ENCODE data around the gene ATP6V1G2. TPM values are rescaled to one million over a fixed set of nuclear protein-coding genes. Genes with fewer than 3 reads are reported as not detected.
"Not testable (repeated sequence)": the region's sequence is repeated elsewhere in the genome, so short reads cannot be mapped to it uniquely, and the experiment has no call there.

Gene ATP6V1G2
- total RNA-seq, 1 experiment from 2014 or later, result 0.13 TPM

- Histone ChIP-seq H3K4me3 (no peak overlapping the region), H3K4me1 (replicated peaks) (peaks cover 8% of the 10 kb centered on the region), H3K27me3 (replicated peaks) (no peaks in the 10 kb centered on the region), H3K36me3 (peaks cover 48% of the 10 kb centered on the region), H3K9me3 (replicated peaks) (no peaks in the 10 kb centered on the region), H3K27ac (no peak overlapping the region)
- no peak for DNase-seq (ENCODE audit: low read depth in 1 of 2, low spot score in 2 of 2)
These were observed 36.4 kb downstream of the ATP6V1G2 start for GRCh38 chr6:31510007-31510406.

- H3K27me3 ChIP-seq (replicated peaks); DNase-seq (ENCODE audit: low read depth in 1 of 2, low spot score in 2 of 2); H3K4me3 ChIP-seq; H3K27ac ChIP-seq; H3K4me1 ChIP-seq (replicated peaks); H3K9me3 ChIP-seq (replicated peaks): not testable (repeated sequence)
- H3K36me3 ChIP-seq, result peaks cover 48% of the 10 kb centered on the region
These were observed 37.4 kb downstream of the ATP6V1G2 start for GRCh38 chr6:31509036-31509435.

GRCh38 chr6:31502586-31502985, 43.8 kb downstream of the ATP6V1G2 start:
- Histone ChIP-seq H3K36me3 (peaks cover 31% of the 10 kb centered on the region), H3K27me3 (replicated peaks) (no peaks in the 10 kb centered on the region), H3K9me3 (replicated peaks) (no peaks in the 10 kb centered on the region), H3K4me3 (no peak overlapping the region), H3K27ac (no peak overlapping the region), H3K4me1 (replicated peaks) (peaks cover 5% of the 10 kb centered on the region; the same call in 1 of the 2 replicates)
- no peak for DNase-seq (ENCODE audit: low read depth in 1 of 2, low spot score in 2 of 2)

- DNase-seq (ENCODE audit: low read depth in 1 of 2, low spot score in 2 of 2), result not testable (repeated sequence)
- H3K4me1 ChIP-seq (replicated peaks), result peaks cover 22% of the 10 kb centered on the region
These were observed 46.8 kb downstream of the ATP6V1G2 start for GRCh38 chr6:31499648-31500047.

GRCh38 chr6:31498748-31499147, 47.7 kb downstream of the ATP6V1G2 start:
- Histone ChIP-seq H3K4me3 (no peak overlapping the region), H3K27ac (no peak overlapping the region), H3K27me3 (replicated peaks) (no peaks in the 10 kb centered on the region), H3K4me1 (replicated peaks) (peaks cover 22% of the 10 kb centered on the region), H3K9me3 (replicated peaks) (no peaks in the 10 kb centered on the region), H3K36me3 (peaks cover 10% of the 10 kb centered on the region; the same call in 1 of the 2 replicates)
- DNase-seq (ENCODE audit: low read depth in 1 of 2, low spot score in 2 of 2), result no peak

More at GRCh38 chr6:31499648-31500047, 46.8 kb downstream of the ATP6V1G2 start:
- H3K27ac ChIP-seq; H3K9me3 ChIP-seq (replicated peaks); H3K27me3 ChIP-seq (replicated peaks); H3K4me3 ChIP-seq: not testable (repeated sequence)
- peaks cover 10% of the 10 kb centered on the region; the same call in 1 of the 2 replicates for H3K36me3 ChIP-seq

GRCh38 chr6:31497531-31498476, 48.6 kb downstream of the ATP6V1G2 start, which contains the start of gene MICB:
TSS of gene MICB (plus strand) at chr6:31498145. CDS start at chr6:31498194, 49 bp downstream.
- H3K27ac ChIP-seq, result no peak within 1 kb of the TSS
- peaks cover 10% of the 10 kb centered on the region; the same call in 1 of the 2 replicates for H3K36me3 ChIP-seq
- no peaks in the 10 kb centered on the region for H3K9me3 ChIP-seq (replicated peaks)
- peak; percentile 73 to 74 for DNase-seq (ENCODE audit: low read depth in 1 of 2, low spot score in 2 of 2)
- no peaks in the 10 kb centered on the region for H3K27me3 ChIP-seq (replicated peaks)
- H3K4me3 ChIP-seq, result peak within 1 kb of the TSS; percentile 43
- peaks cover 22% of the 10 kb centered on the region for H3K4me1 ChIP-seq (replicated peaks)

- not testable (repeated sequence) for H3K27ac ChIP-seq; H3K4me3 ChIP-seq; DNase-seq (ENCODE audit: low read depth in 1 of 2, low spot score in 2 of 2)
These were observed 49.6 kb downstream of the ATP6V1G2 start for GRCh38 chr6:31496826-31497225.

GRCh38 chr6:31495580-31495979, 50.8 kb downstream of the ATP6V1G2 start:
- H3K36me3 ChIP-seq, result peaks cover 3% of the 10 kb centered on the region; the same call in 1 of the 2 replicates
- H3K9me3 ChIP-seq (replicated peaks), result no peaks in the 10 kb centered on the region
- H3K27ac ChIP-seq, result peak overlapping the region; percentile 87
- no peaks in the 10 kb centered on the region for H3K27me3 ChIP-seq (replicated peaks)
- peak overlapping the region; percentile 54 for H3K4me3 ChIP-seq
- H3K4me1 ChIP-seq (replicated peaks), result peaks cover 26% of the 10 kb centered on the region
- peak; percentile 81 to 85 for DNase-seq (ENCODE audit: low read depth in 1 of 2, low spot score in 2 of 2)

More at GRCh38 chr6:31496826-31497225, 49.6 kb downstream of the ATP6V1G2 start:
- H3K4me1 ChIP-seq (replicated peaks), result peaks cover 24% of the 10 kb centered on the region
- H3K27me3 ChIP-seq (replicated peaks); H3K9me3 ChIP-seq (replicated peaks); H3K36me3 ChIP-seq: not testable (repeated sequence)

Other genes with a start within 250 kb of the ATP6V1G2 start
- 3,537 and 4,578 TPM in 2 replicates for gene HLA-B, start 189.4 kb downstream of the ATP6V1G2 start, total RNA-seq (2014; rRNA removed; shearing (Covaris generic))
- gene MICA, start 143.0 kb downstream of the ATP6V1G2 start, total RNA-seq (2014; rRNA removed; shearing (Covaris generic)), result 36.1 and 41.7 TPM in 2 replicates
- gene MICB, start 48.5 kb downstream of the ATP6V1G2 start, total RNA-seq (2014; rRNA removed; shearing (Covaris generic)), result 32.7 and 60.0 TPM in 2 replicates
- not detected in 2 replicates for gene MCCD1, start 17.6 kb downstream of the ATP6V1G2 start, total RNA-seq (2014; rRNA removed; shearing (Covaris generic))
- 399 and 467 TPM in 2 replicates for gene DDX39B, start 4.6 kb downstream of the ATP6V1G2 start, total RNA-seq (2014; rRNA removed; shearing (Covaris generic))
- gene NFKBIL1, start 1.0 kb upstream of the ATP6V1G2 start, total RNA-seq (2014; rRNA removed; shearing (Covaris generic)), result 21.0 and 22.3 TPM in 2 replicates
- not detected in 2 replicates for gene LTA, start 25.7 kb upstream of the ATP6V1G2 start, total RNA-seq (2014; rRNA removed; shearing (Covaris generic))
- gene TNF, start 29.0 kb upstream of the ATP6V1G2 start, total RNA-seq (2014; rRNA removed; shearing (Covaris generic)), result not detected in 2 replicates
- not detected in 2 replicates for gene LTB, start 35.8 kb upstream of the ATP6V1G2 start, total RNA-seq (2014; rRNA removed; shearing (Covaris generic))
- gene LST1, start 39.7 kb upstream of the ATP6V1G2 start, total RNA-seq (2014; rRNA removed; shearing (Covaris generic)), result not detected in 2 replicates
- not detected in 2 replicates for gene NCR3, start 46.4 kb upstream of the ATP6V1G2 start, total RNA-seq (2014; rRNA removed; shearing (Covaris generic))
- gene AIF1, start 68.6 kb upstream of the ATP6V1G2 start, total RNA-seq (2014; rRNA removed; shearing (Covaris generic)), result not detected in 2 replicates
- gene PRRC2A, start 74.1 kb upstream of the ATP6V1G2 start, total RNA-seq (2014; rRNA removed; shearing (Covaris generic)), result 36.1 and 68.6 TPM in 2 replicates
- 187 and 208 TPM in 2 replicates for gene BAG6, start 106.1 kb upstream of the ATP6V1G2 start, total RNA-seq (2014; rRNA removed; shearing (Covaris generic))
- 0.75 and 1.1 TPM in 2 replicates for gene APOM, start 109.3 kb upstream of the ATP6V1G2 start, total RNA-seq (2014; rRNA removed; shearing (Covaris generic))
- gene C6orf47, start 114.2 kb upstream of the ATP6V1G2 start, total RNA-seq (2014; rRNA removed; shearing (Covaris generic)), result 21.1 and 23.7 TPM in 2 replicates
- gene GPANK1, start 118.4 kb upstream of the ATP6V1G2 start, total RNA-seq (2014; rRNA removed; shearing (Covaris generic)), result 8.0 and 13.5 TPM in 2 replicates
- gene CSNK2B, start 119.5 kb upstream of the ATP6V1G2 start, total RNA-seq (2014; rRNA removed; shearing (Covaris generic)), result 270 and 293 TPM in 2 replicates
- 0.19 and 1.6 TPM in 2 replicates for gene LY6G5B, start 123.4 kb upstream of the ATP6V1G2 start, total RNA-seq (2014; rRNA removed; shearing (Covaris generic))
- gene LY6G5C, start 134.5 kb upstream of the ATP6V1G2 start, total RNA-seq (2014; rRNA removed; shearing (Covaris generic)), result 1.6 TPM in 1 of 2 replicates, not detected in the other
- gene ABHD16A, start 156.7 kb upstream of the ATP6V1G2 start, total RNA-seq (2014; rRNA removed; shearing (Covaris generic)), result 37.6 and 47.5 TPM in 2 replicates
- gene LY6G6F, start 160.3 kb upstream of the ATP6V1G2 start, total RNA-seq (2014; rRNA removed; shearing (Covaris generic)), result not detected in 2 replicates
- not detected in 2 replicates for gene LY6G6D, start 168.7 kb upstream of the ATP6V1G2 start, total RNA-seq (2014; rRNA removed; shearing (Covaris generic))
- not detected in 2 replicates for gene LY6G6C, start 175.1 kb upstream of the ATP6V1G2 start, total RNA-seq (2014; rRNA removed; shearing (Covaris generic))
- not detected in 2 replicates for gene MPIG6B, start 176.8 kb upstream of the ATP6V1G2 start, total RNA-seq (2014; rRNA removed; shearing (Covaris generic))
- gene DDAH2, start 182.7 kb upstream of the ATP6V1G2 start, total RNA-seq (2014; rRNA removed; shearing (Covaris generic)), result 80.0 and 128 TPM in 2 replicates
- 1,071 and 1,205 TPM in 2 replicates for gene CLIC1, start 189.9 kb upstream of the ATP6V1G2 start, total RNA-seq (2014; rRNA removed; shearing (Covaris generic))
- 3.9 and 16.7 TPM in 2 replicates for gene MSH5, start 193.4 kb upstream of the ATP6V1G2 start, total RNA-seq (2014; rRNA removed; shearing (Covaris generic))
- gene SAPCD1, start 216.0 kb upstream of the ATP6V1G2 start, total RNA-seq (2014; rRNA removed; shearing (Covaris generic)), result 1.4 TPM in 1 of 2 replicates, not detected in the other
- gene VWA7, start 230.7 kb upstream of the ATP6V1G2 start, total RNA-seq (2014; rRNA removed; shearing (Covaris generic)), result not detected in 2 replicates
- gene VARS1, start 249.1 kb upstream of the ATP6V1G2 start, total RNA-seq (2014; rRNA removed; shearing (Covaris generic)), result 23.1 and 39.5 TPM in 2 replicates

All from SJSA1 (cell line).